A673 (cell line): ENCODE data around the gene PLD1. TPM values are rescaled to one million over a fixed set of nuclear protein-coding genes. Genes with fewer than 3 reads are reported as not detected.

Experiments
- BruUV-seq: library from RNA; stranded (reverse); fragments of 400-500 nt; replicated peaks from 2 replicates; lab custom pipeline; 2021; lab: Mats Ljungman, UMichigan
- CTCF ChIA-PET: fragments of 300-600 bp; sonication (Branson Sonifier 250); formaldehyde crosslinking; loops from one replicate; lab custom pipeline; 2022; ENCODE audit warnings: antibody characterized with exemption; lab: Charles Lee
- POLR2A ChIA-PET: fragments of 300-600 bp; sonication (Branson Sonifier 250); formaldehyde crosslinking; loops from one replicate; lab custom pipeline; 2022; ENCODE audit warnings: antibody characterized with exemption; ENCODE audit not compliant: low non-redundant PET; lab: Charles Lee
- DNase-seq: peaks from one replicate; pipeline ENCODE4 v3.0.0-alpha.2; 2015; ENCODE audit warnings: low spot score
- H3K27ac ChIP-seq: fragments of 200-600 bp; sonication (generic); 2 replicates; pipeline ENCODE4 v1.5.1; 2016; ENCODE audit warnings: mixed run types, low read depth, mild to moderate bottlenecking, mixed read lengths, antibody characterized with exemption, low read length; ENCODE audit not compliant: poor library complexity, severe bottlenecking
- H3K27me3 ChIP-seq: fragments of 200-600 bp; sonication (generic); replicated peaks from 2 replicates; pipeline ENCODE4 v1.6.1; 2017; ENCODE audit warnings: mixed run types, low read depth, mild to moderate bottlenecking, mixed read lengths, antibody characterized with exemption, low read length; ENCODE audit not compliant: insufficient read depth, poor library complexity
- H3K36me3 ChIP-seq: fragments of 200-600 bp; sonication (generic); 2 replicates; pipeline ENCODE4 v1.6.1; 2016; ENCODE audit warnings: mixed run types, mild to moderate bottlenecking, mixed read lengths, antibody characterized with exemption, low read length; ENCODE audit not compliant: insufficient read depth, poor library complexity, severe bottlenecking
- H3K4me1 ChIP-seq: fragments of 200-600 bp; sonication (generic); 2 replicates; pipeline ENCODE4 v1.6.1; 2017; ENCODE audit warnings: mixed run types, mild to moderate bottlenecking, mixed read lengths, antibody characterized with exemption, low read length; ENCODE audit not compliant: insufficient read depth, poor library complexity, severe bottlenecking
- H3K4me3 ChIP-seq: fragments of 200-600 bp; sonication (generic); 2 replicates; pipeline ENCODE4 v1.5.1; 2016; ENCODE audit warnings: low read depth, mixed run types, mild to moderate bottlenecking, mixed read lengths, low read length; ENCODE audit not compliant: poor library complexity, severe bottlenecking
- H3K9me3 ChIP-seq: fragments of 200-600 bp; sonication (generic); 2 replicates; pipeline ENCODE4 v1.6.1; 2016; ENCODE audit warnings: mixed run types, low read depth, mild to moderate bottlenecking, mixed read lengths, antibody characterized with exemption, low read length; ENCODE audit not compliant: poor library complexity, severe bottlenecking
- CTCF ChIP-seq: fragments of 300-800, 200-600 bp; sonication (generic); conservative IDR thresholded peaks from 2 replicates; pipeline ENCODE4 v1.5.1; 2017; ENCODE audit warnings: low read depth, mild to moderate bottlenecking, antibody characterized with exemption, low read length, moderate library complexity, mixed read lengths
- EZH2 ChIP-seq: fragments of 200-600 bp; sonication (generic); IDR thresholded peaks from 2 replicates; pipeline ENCODE4 v1.6.1; 2017; ENCODE audit warnings: borderline replicate concordance, low read depth, mild to moderate bottlenecking, mixed read lengths, antibody characterized with exemption, low read length; ENCODE audit not compliant: poor library complexity, severe bottlenecking
- intact Hi-C: fragments of 100-400 bp; cut with micrococcal nuclease; formaldehyde crosslinking; loops from one replicate; pipeline ENCODE4 v1.10.0; 2022; ENCODE audit not compliant: unreplicated experiment
- total RNA-seq: library from RNA; stranded (reverse); gene quantifications from 2 replicates; pipeline ENCODE4 v1.2.3, GENCODE V29; 2021

The PLD1 gene
- total RNA-seq, 1 experiment from 2014 or later = 3.2 TPM

- intact Hi-C loops = no loop called here
- H3K9me3 ChIP-seq = no peaks in the 10 kb centered on the region
- TF ChIP-seq CTCF (no peak), EZH2 (no peak)
- POLR2A ChIA-PET = no interaction called here
- no peak overlapping the region for H3K27ac ChIP-seq
- CTCF ChIA-PET = no interaction called here
- no peak for DNase-seq
- no TSS peak for BruUV-seq
- H3K36me3 ChIP-seq = no peaks in the 10 kb centered on the region
- H3K27me3 ChIP-seq = no peaks in the 10 kb centered on the region
- no peak overlapping the region for H3K4me3 ChIP-seq
- no peaks in the 10 kb centered on the region for H3K4me1 ChIP-seq
Observed at GRCh38 chr3:171672124-171672523, 138.2 kb downstream of the PLD1 start.

- Histone ChIP-seq H3K27me3 (no peaks in the 10 kb centered on the region), H3K9me3 (no peaks in the 10 kb centered on the region), H3K27ac (no peak overlapping the region), H3K4me3 (no peak overlapping the region), H3K36me3 (no peaks in the 10 kb centered on the region), H3K4me1 (no peaks in the 10 kb centered on the region)
- POLR2A ChIA-PET = no interaction called here
- intact Hi-C loops = no loop called here
- TF ChIP-seq CTCF (no peak), EZH2 (no peak)
- BruUV-seq = no TSS peak
- DNase-seq = no peak
- CTCF ChIA-PET = no interaction called here
Observed at GRCh38 chr3:171671709-171672108, 138.6 kb downstream of the PLD1 start.

DNA sequence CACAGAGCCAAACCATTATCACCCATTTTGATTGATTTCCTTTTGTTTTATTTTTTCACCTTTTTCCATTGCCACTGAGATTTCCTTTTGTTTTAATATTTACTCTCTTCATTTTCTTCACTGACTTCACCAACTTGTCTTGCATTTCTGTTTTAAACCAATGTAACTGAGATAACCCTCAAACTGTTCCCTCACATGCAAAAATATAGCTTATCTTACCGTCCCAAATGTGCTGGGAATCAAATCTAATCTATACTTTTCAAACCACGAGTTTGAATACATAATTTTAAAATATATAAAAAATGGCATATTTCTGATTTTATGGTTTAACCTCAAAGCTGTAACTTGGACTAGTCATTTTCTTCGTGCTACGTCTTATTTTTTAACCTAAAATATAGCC, 143.8 kb downstream of the PLD1 start:
- TF ChIP-seq EZH2 = no peak
- TF ChIP-seq CTCF = no peak
- Histone ChIP-seq H3K27me3 (no peaks in the 10 kb centered on the region), H3K9me3 (no peaks in the 10 kb centered on the region), H3K36me3 (no peaks in the 10 kb centered on the region), H3K4me1 (no peaks in the 10 kb centered on the region), H3K4me3 (no peak overlapping the region), H3K27ac (no peak overlapping the region)
- DNase-seq = no peak
- no TSS peak for BruUV-seq
- ChIA-PET CTCF (no interaction called here), POLR2A (no interaction called here)
- intact Hi-C loops = no loop called here
